HCT116 (cell line): ENCODE measurements around the gene VANGL1. TPM values are rescaled to one million over a fixed set of nuclear protein-coding genes. Genes with fewer than 3 reads are reported as not detected.

ENCODE experiments used
- ATAC-seq: fragments of 200-7000 bp; cut with Tn5 transposase; 2 replicates; pipeline ENCODE4 v1.9.1; 2020; ENCODE audit warnings: mild to moderate bottlenecking, moderate library complexity
- BruUV-seq: library from RNA; stranded (reverse); fragments of 400-500 nt; replicated peaks from 2 replicates; lab custom pipeline; 2021; lab: Mats Ljungman, UMichigan
- CTCF ChIA-PET: fragments of 300-600 bp; sonication (Branson Sonifier 250); formaldehyde crosslinking; loops from one replicate; lab custom pipeline; 2021; ENCODE audit warnings: antibody characterized with exemption; lab: Charles Lee
- POLR2A ChIA-PET: fragments of 300-600, 350-600 bp; sonication (Branson Sonifier 250); formaldehyde crosslinking; loops from one replicate; lab custom pipeline; 2021; ENCODE audit warnings: antibody characterized with exemption; lab: Charles Lee
- RAD21 ChIA-PET, 2 experiments: fragments of 300-600 bp; sonication (Branson Sonifier 250); formaldehyde crosslinking; loops; one replicate each; lab custom pipeline; 2023; ENCODE audit warnings: low total read pairs in 2 of 2; ENCODE audit not compliant: uncharacterized antibody in 2 of 2, unreplicated experiment in 2 of 2, low non-redundant PET in 1 of 2; lab: Charles Lee
- DNase-seq: peaks from one replicate; pipeline ENCODE4 v3.0.0-alpha.2; 2010; ENCODE audit warnings: low read depth, low spot score
- H2AFZ ChIP-seq: fragments of 200-600 bp; shearing (Covaris generic), sonication (generic); 2 replicates; pipeline ENCODE4 v1.6.1; 2017; ENCODE audit warnings: low read depth, mixed run types, mixed read lengths, antibody characterized with exemption, low read length; ENCODE audit not compliant: poor library complexity, severe bottlenecking
- H3K27ac ChIP-seq: 2 replicates; pipeline ENCODE4 v1.5.1; 2012; ENCODE audit warnings: low read depth, low read length
- H3K27me3 ChIP-seq: fragments of 200-600 bp; sonication (generic); 2 replicates; pipeline ENCODE4 v1.6.1; 2016; ENCODE audit warnings: mixed run types, low read length, mixed read lengths; ENCODE audit not compliant: insufficient read depth
- H3K36me3 ChIP-seq, 2 experiments: fragments of 200-500 bp in 1 of 2; fragments of 200-600 bp in 1 of 2; sonication (Bioruptor generic) in 1 of 2; sonication (generic) in 1 of 2; 2 replicates each; pipeline versions ENCODE4 v1.5.1 to v1.6.1; 2014 to 2016; ENCODE audit warnings: low read length in 2 of 2, inconsistent platforms in 1 of 2, mixed read lengths in 1 of 2, mixed run types in 1 of 2; ENCODE audit not compliant: insufficient read depth in 2 of 2, control insufficient read depth in 1 of 2
- H3K4me1 ChIP-seq, 2 experiments: fragments of 200-600 bp in 1 of 2; sonication (generic) in 1 of 2; 2 replicates each; pipeline versions ENCODE4 v1.5.1 to v1.6.1; 2012 to 2017; ENCODE audit warnings: low read length in 2 of 2, inconsistent platforms in 1 of 2, mild to moderate bottlenecking in 1 of 2, mixed read lengths in 1 of 2, mixed run types in 1 of 2, moderate library complexity in 1 of 2; ENCODE audit not compliant: insufficient read depth in 2 of 2, control insufficient read depth in 1 of 2
- H3K4me2 ChIP-seq: fragments of 200-600 bp; sonication (generic); 2 replicates; pipeline ENCODE4 v1.6.1; 2017; ENCODE audit warnings: mixed run types, low read length, mixed read lengths
- H3K4me3 ChIP-seq, 2 experiments: fragments of 200-600 bp in 1 of 2; sonication (generic) in 1 of 2; replicated peaks in 1 of 2; 2 replicates each; pipeline ENCODE4 v1.5.1; 2011 to 2016; ENCODE audit warnings: low read length in 2 of 2, control low read depth in 1 of 2, low read depth in 1 of 2, mild to moderate bottlenecking in 1 of 2, mixed read lengths in 1 of 2, mixed run types in 1 of 2
- H3K79me2 ChIP-seq: fragments of 200-600 bp; sonication (generic); 2 replicates; pipeline ENCODE4 v1.6.1; 2017; ENCODE audit warnings: mild to moderate bottlenecking, mixed run types, low read length, moderate library complexity, mixed read lengths; ENCODE audit not compliant: insufficient read depth
- H3K9ac ChIP-seq: fragments of 200-600 bp; sonication (generic); 2 replicates; pipeline ENCODE4 v1.6.1; 2016; ENCODE audit warnings: low read length, mixed read lengths
- H3K9me2 ChIP-seq: fragments of 200-600 bp; sonication (generic), shearing (Covaris generic); 2 replicates; pipeline ENCODE4 v1.6.1; 2017; ENCODE audit warnings: mixed run types, mild to moderate bottlenecking, moderate library complexity; ENCODE audit not compliant: insufficient read depth
- H3K9me3 ChIP-seq, 2 experiments: fragments of 200-500 bp in 1 of 2; fragments of 200-600 bp in 1 of 2; sonication (Bioruptor generic) in 1 of 2; sonication (generic) in 1 of 2; 2 replicates each; pipeline ENCODE4 v1.6.1; 2014 to 2017; ENCODE audit warnings: low read length in 2 of 2, mixed read lengths in 2 of 2, inconsistent platforms in 1 of 2, low read depth in 1 of 2, mild to moderate bottlenecking in 1 of 2, mixed run types in 1 of 2, moderate library complexity in 1 of 2; ENCODE audit not compliant: control insufficient read depth in 1 of 2, insufficient read depth in 1 of 2
- H4K20me1 ChIP-seq: fragments of 200-600 bp; sonication (generic), shearing (Covaris generic); 2 replicates; pipeline ENCODE4 v1.6.1; 2017; ENCODE audit warnings: mixed run types, mild to moderate bottlenecking, moderate library complexity; ENCODE audit not compliant: insufficient read depth
- CBX3 ChIP-seq: IDR thresholded peaks from 2 replicates; pipeline ENCODE4 v1.6.1; 2012; ENCODE audit warnings: low read depth
- CEBPB ChIP-seq: IDR thresholded peaks from 2 replicates; pipeline ENCODE4 v1.6.1; 2012; ENCODE audit warnings: low read depth
- CTCF ChIP-seq, 3 experiments: fragments of 200-600 bp in 1 of 3; sonication (generic) in 1 of 3; IDR thresholded peaks in 2 of 3; conservative IDR thresholded peaks in 1 of 3; 2 replicates each; pipeline ENCODE4 v1.5.1; 2012 to 2017; ENCODE audit warnings: low read depth in 2 of 3, low read length in 2 of 3, antibody characterized with exemption in 1 of 3, borderline replicate concordance in 1 of 3, control low read depth in 1 of 3, mild to moderate bottlenecking in 1 of 3, mixed read lengths in 1 of 3, mixed run types in 1 of 3, moderate library complexity in 1 of 3; ENCODE audit not compliant: insufficient read depth in 1 of 3
- EGR1 ChIP-seq: IDR thresholded peaks from 2 replicates; pipeline ENCODE4 v1.6.1; 2012; ENCODE audit warnings: low read depth
- ELF1 ChIP-seq: IDR thresholded peaks from 2 replicates; pipeline ENCODE4 v1.6.1; 2012; ENCODE audit warnings: low read depth, borderline replicate concordance
- EZH2phosphoT487 ChIP-seq: fragments of 200-600 bp; IDR thresholded peaks from 2 replicates; pipeline ENCODE4 v1.6.1; 2018; ENCODE audit warnings: antibody characterized with exemption, borderline replicate concordance
- FOSL1 ChIP-seq: IDR thresholded peaks from 2 replicates; pipeline ENCODE4 v1.6.1; 2012; ENCODE audit warnings: low read depth
- JUND ChIP-seq: IDR thresholded peaks from 2 replicates; pipeline ENCODE4 v1.6.1; 2012
- MAX ChIP-seq: IDR thresholded peaks from 2 replicates; pipeline ENCODE4 v1.6.1; 2012
- POLR2A ChIP-seq: IDR thresholded peaks from 2 replicates; pipeline ENCODE4 v1.7.0; 2011; ENCODE audit warnings: borderline replicate concordance; ENCODE audit not compliant: insufficient read depth, insufficient read length; ENCODE audit errors: extremely low read depth
- POLR2AphosphoS5 ChIP-seq: IDR thresholded peaks from 2 replicates; pipeline ENCODE4 v1.6.1; 2011; ENCODE audit warnings: mild to moderate bottlenecking, low read depth, low read length, moderate library complexity
- RAD21 ChIP-seq: IDR thresholded peaks from 2 replicates; pipeline ENCODE4 v1.6.1; 2012; ENCODE audit warnings: low read depth, mild to moderate bottlenecking
- SIN3A ChIP-seq: IDR thresholded peaks from 2 replicates; pipeline ENCODE4 v1.6.1; 2012; ENCODE audit warnings: low read depth
- SP1 ChIP-seq: IDR thresholded peaks from 2 replicates; pipeline ENCODE4 v1.6.1; 2012; ENCODE audit warnings: low read depth
- SRF ChIP-seq: IDR thresholded peaks from 2 replicates; pipeline ENCODE4 v1.6.1; 2012; ENCODE audit warnings: low read depth
- TCF7L2 ChIP-seq: IDR thresholded peaks from 2 replicates; pipeline ENCODE4 v1.7.0; 2011; ENCODE audit warnings: borderline replicate concordance, inconsistent platforms; ENCODE audit not compliant: insufficient read depth, insufficient read length; ENCODE audit errors: extremely low read depth
- YY1 ChIP-seq: IDR thresholded peaks from 2 replicates; pipeline ENCODE4 v1.6.1; 2011; ENCODE audit warnings: low read length, low read depth, moderate library complexity, mild to moderate bottlenecking; ENCODE audit not compliant: insufficient replicate concordance; ENCODE audit errors: extremely low read depth
- ZBTB33 ChIP-seq: IDR thresholded peaks from 2 replicates; pipeline ENCODE4 v1.6.1; 2011; ENCODE audit warnings: mild to moderate bottlenecking, low read length, moderate library complexity; ENCODE audit not compliant: insufficient replicate concordance; ENCODE audit errors: extremely low read depth
- ZFX ChIP-seq: fragments of 450-650 bp; IDR thresholded peaks from 2 replicates; pipeline ENCODE4 v1.6.1; 2017
- intact Hi-C: fragments of 100-400 bp; cut with micrococcal nuclease; formaldehyde crosslinking; loops from 2 replicates; pipeline ENCODE4 v1.10.0; 2022
- total RNA-seq: library from RNA; stranded (reverse); gene quantifications from one replicate; pipeline ENCODE4 v1.2.1, GENCODE V29; 2021; ENCODE audit not compliant: unreplicated experiment

The VANGL1 gene
- total RNA-seq, 1 experiment from 2014 or later, result 23.5 TPM

GRCh38 chr1:115593365-115594259 lies 48.2 kb upstream of the VANGL1 start:
- Histone ChIP-seq H2AFZ (no peak overlapping the region), H4K20me1 (no peaks in the 10 kb centered on the region), H3K9ac (no peak overlapping the region), H3K27ac (no peak overlapping the region), H3K27me3 (no peaks in the 10 kb centered on the region), H3K9me3 (0 out of 4 replicates have a peak, but pooled peaks cover 0 to 4% of the 10 kb centered on the region in 2 experiments), H3K4me1 (peaks cover 4% of the 10 kb centered on the region in 2 experiments; a peak in 2 of 4 replicates), H3K4me2 (no peak overlapping the region), H3K4me3 (no peak overlapping the region), H3K79me2 (no peaks in the 10 kb centered on the region), H3K36me3 (no peaks in the 10 kb centered on the region), H3K9me2 (no peaks in the 10 kb centered on the region)
- ATAC-seq, result no peak
- TF ChIP-seq EZH2phosphoT487, result no peak
- no peak for TF ChIP-seq JUND
- no peak for TF ChIP-seq EGR1
- no peak for TF ChIP-seq ELF1
- TF ChIP-seq FOSL1, result no peak
- TF ChIP-seq ZFX, result no peak
- no peak for TF ChIP-seq SIN3A
- no peak for TF ChIP-seq SRF
- TF ChIP-seq YY1, result no peak
- TF ChIP-seq POLR2A, result no peak
- no peak for TF ChIP-seq CBX3
- no peak for TF ChIP-seq SP1
- TF ChIP-seq POLR2AphosphoS5, result no peak
- no peak for TF ChIP-seq CTCF (IDR thresholded peaks at IDR 0.05 in 2 of 3, conservative IDR thresholded peaks at IDR 0.05 in 1 of 3; ENCODE audit: borderline replicate concordance in 1 of 3, insufficient read depth in 1 of 3, low read depth in 2 of 3, low read length in 2 of 3)
- TF ChIP-seq ZBTB33, result no peak
- no peak for TF ChIP-seq TCF7L2
- TF ChIP-seq MAX, result no peak
- no peak for TF ChIP-seq RAD21
- no peak for TF ChIP-seq CEBPB
- intact Hi-C loops, result no loop called here
- no peak for DNase-seq
- ChIA-PET POLR2A (no interaction called here), CTCF (interaction anchor here (0.7 to 4.0 kb wide), 4 partner anchors 47 to 552 kb away, joined by 3 to 21 read pairs (median 6); no protein-coding TSS in a partner anchor), RAD21 (no interaction called here)
- no TSS peak for BruUV-seq
